Osteocyte (in vitro differentiated cells): ENCODE data around the gene KRT32. TPM values are rescaled to one million over a fixed set of nuclear protein-coding genes. Genes with fewer than 3 reads are reported as not detected.

Experiments used
- DNase-seq: peaks from one replicate; pipeline ENCODE4 v3.0.0; 2021; ENCODE audit warnings: mixed read lengths; ENCODE audit not compliant: unreplicated experiment; ENCODE audit errors: extremely low spot score
- H3K27ac Mint-ChIP-seq: one replicate; pipeline ENCODE4 v1.8.0; 2021; ENCODE audit warnings: mild to moderate bottlenecking, mixed read lengths; ENCODE audit not compliant: unreplicated experiment
- H3K27me3 Mint-ChIP-seq: one replicate; pipeline ENCODE4 v1.8.0; 2021; ENCODE audit warnings: mixed read lengths; ENCODE audit not compliant: unreplicated experiment
- H3K36me3 Mint-ChIP-seq: one replicate; pipeline ENCODE4 v1.8.0; 2021; ENCODE audit warnings: mixed read lengths; ENCODE audit not compliant: unreplicated experiment
- H3K4me1 Mint-ChIP-seq: one replicate; pipeline ENCODE4 v1.8.0; 2021; ENCODE audit warnings: mixed read lengths; ENCODE audit not compliant: unreplicated experiment
- H3K4me3 Mint-ChIP-seq: one replicate; pipeline ENCODE4 v1.8.0; 2021; ENCODE audit warnings: mild to moderate bottlenecking, moderate library complexity, mixed read lengths; ENCODE audit not compliant: unreplicated experiment
- H3K9me3 Mint-ChIP-seq: one replicate; pipeline ENCODE4 v1.8.0; 2021; ENCODE audit warnings: mixed read lengths; ENCODE audit not compliant: unreplicated experiment
- CTCF ChIP-seq: fragments of 200-600 bp; sonication (generic); IDR thresholded peaks from 2 replicates; pipeline ENCODE4 v1.5.0; 2021; ENCODE audit warnings: antibody characterized with exemption, mild to moderate bottlenecking, moderate library complexity
- total RNA-seq: library from RNA; stranded (reverse); gene quantifications from 2 replicates; pipeline ENCODE4 v1.2.1, GENCODE V29; 2021

The KRT32 gene
- total RNA-seq, 1 donor from 2014 or later, result not detected

GRCh38 chr17:41483531-41483930, 16.3 kb upstream of the KRT32 start:
- Mint-ChIP-seq H3K27me3 (no peaks in the 10 kb centered on the region), H3K4me3 (no peak overlapping the region)

GRCh38 chr17:41481036-41481435, 13.8 kb upstream of the KRT32 start, which contains the start of gene KRT35:
Gene KRT35, minus strand, starts transcription at chr17:41481151. Its CDS starts 54 bp downstream, at chr17:41481097.
- no peak within 1 kb of the TSS for H3K4me3 Mint-ChIP-seq
- DNase-seq, result no peak
- H3K9me3 Mint-ChIP-seq, result no peaks in the 10 kb centered on the region
- no peaks in the 10 kb centered on the region for H3K36me3 Mint-ChIP-seq
- no peaks in the 10 kb centered on the region for H3K27me3 Mint-ChIP-seq
- TF ChIP-seq CTCF, result no peak
- H3K27ac Mint-ChIP-seq, result no peak within 1 kb of the TSS
- no peaks in the 10 kb centered on the region for H3K4me1 Mint-ChIP-seq

More at GRCh38 chr17:41483531-41483930, 16.3 kb upstream of the KRT32 start:
- no peak for DNase-seq
- Mint-ChIP-seq H3K9me3 (no peaks in the 10 kb centered on the region), H3K4me1 (no peaks in the 10 kb centered on the region), H3K36me3 (no peaks in the 10 kb centered on the region), H3K27ac (no peak overlapping the region)
- TF ChIP-seq CTCF, result no peak

- no peak for TF ChIP-seq CTCF
- no peaks in the 10 kb centered on the region for H3K4me1 Mint-ChIP-seq
- no peaks in the 10 kb centered on the region for H3K36me3 Mint-ChIP-seq
- no peak overlapping the region for H3K4me3 Mint-ChIP-seq
- H3K27ac Mint-ChIP-seq, result no peak overlapping the region
- no peaks in the 10 kb centered on the region for H3K9me3 Mint-ChIP-seq
- no peak for DNase-seq
- H3K27me3 Mint-ChIP-seq, result no peaks in the 10 kb centered on the region
Observed at GRCh38 chr17:41480581-41480980, 13.4 kb upstream of the KRT32 start.

- Mint-ChIP-seq H3K9me3 (no peaks in the 10 kb centered on the region), H3K27ac (no peak overlapping the region), H3K36me3 (no peaks in the 10 kb centered on the region), H3K27me3 (no peaks in the 10 kb centered on the region), H3K4me1 (no peaks in the 10 kb centered on the region), H3K4me3 (no peak overlapping the region)
- no peak for TF ChIP-seq CTCF
- DNase-seq, result no peak
Observed at GRCh38 chr17:41480136-41480535, 12.9 kb upstream of the KRT32 start.

GRCh38 chr17:41478237-41478636, 11.1 kb upstream of the KRT32 start:
- no peak for TF ChIP-seq CTCF
- no peaks in the 10 kb centered on the region for H3K4me1 Mint-ChIP-seq
- DNase-seq, result no peak
- no peak overlapping the region for H3K4me3 Mint-ChIP-seq
- H3K9me3 Mint-ChIP-seq, result no peaks in the 10 kb centered on the region
- H3K27ac Mint-ChIP-seq, result no peak overlapping the region
- no peaks in the 10 kb centered on the region for H3K36me3 Mint-ChIP-seq
- peaks cover 3% of the 10 kb centered on the region for H3K27me3 Mint-ChIP-seq
